GM21360 (cell line): ENCODE results near the gene HBA1.
"Not testable (repeated sequence)": the region's sequence is repeated elsewhere in the genome, so short reads cannot be mapped to it uniquely, and the experiment has no call there.

ENCODE experiments used
- ATAC-seq: cut with Tn5 transposase; IDR thresholded peaks from one replicate; pipeline ENCODE4 v1.9.1; 2021; ENCODE audit warnings: mild to moderate bottlenecking, moderate library complexity; ENCODE audit not compliant: unreplicated experiment

The HBA1 gene

GRCh38 chr16:194516-194915 lies 18.0 kb downstream of the HBA1 start:
- ATAC-seq: no peak

GRCh38 chr16:200388-200787 lies 23.9 kb downstream of the HBA1 start:
- no peak for ATAC-seq

- no peak for ATAC-seq
These were observed 26.8 kb downstream of the HBA1 start for GRCh38 chr16:203246-203645.

GRCh38 chr16:204046-204445 lies 27.6 kb downstream of the HBA1 start:
- ATAC-seq: not testable (repeated sequence)

GRCh38 chr16:209359-209758 lies 32.9 kb downstream of the HBA1 start:
- not testable (repeated sequence) for ATAC-seq

GRCh38 chr16:211631-212180 lies 35.2 kb downstream of the HBA1 start:
- not testable (repeated sequence) for ATAC-seq

- ATAC-seq: no peak
These were observed 36.5 kb downstream of the HBA1 start for GRCh38 chr16:212999-213398.

- ATAC-seq: no peak
These were observed 43.5 kb downstream of the HBA1 start for GRCh38 chr16:220021-220420.
